K562 (cell line): ENCODE results near the gene PACSIN2. TPM values are rescaled to one million over a fixed set of nuclear protein-coding genes. Genes with fewer than 3 reads are reported as not detected.
A peak's percentile ranks its signal among the peaks of the same experiment; 100 is the strongest.

Source experiments
- ATAC-seq: fragments of 200-7000 bp; cut with Tn5 transposase; 3 replicates; pipeline ENCODE4 v1.9.1; 2020; ENCODE audit warnings: moderate library complexity
- BruUV-seq: library from RNA; stranded (reverse); fragments of 400-500 nt; replicated peaks from 2 replicates; lab custom pipeline; 2021; lab: Mats Ljungman, UMichigan
- CTCF ChIA-PET: fragments of 300-600 bp; formaldehyde crosslinking; extraction: SDS; loops from one replicate; lab custom pipeline; 2021; ENCODE audit warnings: low intra/inter-chr PET ratio; lab: Yijun Ruan, JAX
- POLR2A ChIA-PET: fragments of 300-600, 350-650 bp; sonication (Branson Sonifier 250); formaldehyde crosslinking; extraction: SDS; loops from one replicate; lab custom pipeline; 2021; ENCODE audit warnings: antibody characterized with exemption, inconsistent platforms; lab: Yijun Ruan, JAX
- DNase-seq, 4 experiments: peaks; one replicate each; pipeline versions ENCODE4 v3.0.0 to v3.0.0-alpha.2; 2011 to 2018; ENCODE audit warnings: low spot score in 3 of 4, mixed read lengths in 3 of 4; ENCODE audit errors: extremely low read depth in 1 of 4
- FAIRE-seq: peaks from 2 replicates; lab custom pipeline; 2011; peaks lifted over from hg19 to GRCh38; lab: Jason Lieb, UNC
- H2AFZ ChIP-seq: 2 replicates; pipeline ENCODE4 v1.6.0; 2011; ENCODE audit warnings: low read depth, low read length, control low read depth, inconsistent platforms
- H3K27ac ChIP-seq: fragments of 200-600 bp; 3 replicates; pipeline ENCODE4 v1.8.0; 2011; ENCODE audit warnings: low read depth, mild to moderate bottlenecking, control low read depth, inconsistent platforms, low read length, moderate library complexity, mixed read lengths; ENCODE audit errors: extremely low read depth
- H3K27me3 ChIP-seq, 2 experiments: fragments of 300-600 bp in 1 of 2; 2 replicates in 1 of 2; 3 replicates in 1 of 2; pipeline versions ENCODE4 v1.6.0 to v1.8.0; 2011; ENCODE audit warnings: inconsistent platforms in 2 of 2, low read length in 2 of 2, mild to moderate bottlenecking in 1 of 2, mixed read lengths in 1 of 2, moderate library complexity in 1 of 2; ENCODE audit not compliant: control insufficient read depth in 2 of 2, insufficient read depth in 2 of 2
- H3K36me3 ChIP-seq: fragments of 300-600 bp; 3 replicates; pipeline ENCODE4 v1.8.0; 2011; ENCODE audit warnings: mild to moderate bottlenecking, low read length, inconsistent platforms; ENCODE audit not compliant: control insufficient read depth, insufficient read depth
- H3K4me1 ChIP-seq, 2 experiments: fragments of 200-600 bp in 1 of 2; replicated peaks in 1 of 2; 2 replicates in 1 of 2; 3 replicates in 1 of 2; pipeline versions ENCODE4 v1.5.1 to v1.8.0; 2011; ENCODE audit warnings: inconsistent platforms in 2 of 2, low read length in 2 of 2, mild to moderate bottlenecking in 1 of 2, mixed read lengths in 1 of 2, moderate library complexity in 1 of 2; ENCODE audit not compliant: control insufficient read depth in 2 of 2, insufficient read depth in 2 of 2
- H3K4me2 ChIP-seq: 2 replicates; pipeline ENCODE4 v1.6.1; 2011; ENCODE audit warnings: low read length, control low read depth, inconsistent platforms, mixed read lengths; ENCODE audit not compliant: insufficient read depth
- H3K4me3 ChIP-seq: fragments of 200-600 bp; sonication (generic), shearing (Covaris generic); 2 replicates; pipeline ENCODE4 v1.5.1; 2016; ENCODE audit warnings: control low read depth, inconsistent platforms
- H3K79me2 ChIP-seq: fragments of 200-600 bp; 3 replicates; pipeline ENCODE4 v1.8.0; 2011; ENCODE audit warnings: low read length, inconsistent platforms; ENCODE audit not compliant: control insufficient read depth, insufficient read depth
- H3K9ac ChIP-seq, 2 experiments: 2 replicates each; pipeline versions ENCODE4 v1.6.0 to v1.6.1; 2011; ENCODE audit warnings: low read depth in 2 of 2, low read length in 2 of 2, control low read depth in 1 of 2, inconsistent platforms in 1 of 2, mild to moderate bottlenecking in 1 of 2, mixed read lengths in 1 of 2; ENCODE audit not compliant: insufficient read depth in 1 of 2
- H3K9me1 ChIP-seq: one replicate; pipeline ENCODE4 v1.6.0; 2011; ENCODE audit warnings: inconsistent platforms, mild to moderate bottlenecking, low read length, moderate library complexity; ENCODE audit not compliant: control insufficient read depth, insufficient read depth
- H3K9me3 ChIP-seq: replicated peaks from 2 replicates; pipeline ENCODE4 v1.5.1; 2011; ENCODE audit warnings: low read depth, low read length, inconsistent platforms; ENCODE audit not compliant: control insufficient read depth, insufficient read depth
- H4K20me1 ChIP-seq: replicated peaks from 2 replicates; pipeline ENCODE4 v1.6.1; 2011; ENCODE audit warnings: low read length, inconsistent platforms, mixed read lengths; ENCODE audit not compliant: control insufficient read depth, insufficient read depth
- ETV6 ChIP-seq, 3 experiments: fragments of 150-350 bp in 1 of 3; sonication (generic) in 1 of 3; formaldehyde crosslinking in 1 of 3; IDR thresholded peaks; 2 replicates each; pipeline versions ENCODE4 v1.6.1 to v1.8.0; 2014 to 2022; ENCODE audit warnings: borderline replicate concordance in 2 of 3, low read depth in 2 of 3, antibody characterized with exemption in 1 of 3, low read length in 1 of 3, mild to moderate bottlenecking in 1 of 3, missing genetic modification reagents in 1 of 3
- GTF2E2 ChIP-seq: fragments of 200-800 bp; sonication (Bioruptor generic); IDR thresholded peaks from 2 replicates; pipeline ENCODE4 v1.6.1; 2016; ENCODE audit warnings: missing genetic modification characterization, missing compliant biosample characterization
- HCFC1 ChIP-seq: IDR thresholded peaks from 2 replicates; pipeline ENCODE4 v1.6.1; 2012; ENCODE audit warnings: low read depth, low read length, improper control_type of control experiment
- MEIS2 ChIP-seq: fragments of 450-650 bp; IDR thresholded peaks from 2 replicates; pipeline ENCODE4 v1.6.1; 2014; ENCODE audit warnings: mild to moderate bottlenecking; ENCODE audit not compliant: partially characterized antibody
- MLLT1 ChIP-seq, 2 experiments: fragments of 450-650 bp; IDR thresholded peaks; 2 replicates each; pipeline ENCODE4 v1.6.1; 2016
- NUFIP1 ChIP-seq: fragments of 450-650 bp; IDR thresholded peaks from 2 replicates; pipeline ENCODE4 v1.6.1; 2018; ENCODE audit not compliant: partially characterized antibody
- RBBP5 ChIP-seq: fragments of 200-600 bp; sonication (generic); IDR thresholded peaks from 2 replicates; pipeline ENCODE4 v1.6.1; 2012; ENCODE audit warnings: borderline replicate concordance, mild to moderate bottlenecking, low read length, control low read depth, inconsistent platforms; ENCODE audit not compliant: insufficient read depth, poor library complexity, severe bottlenecking
- TAF1 ChIP-seq: IDR thresholded peaks from 2 replicates; pipeline ENCODE4 v1.6.1; 2011; ENCODE audit warnings: mild to moderate bottlenecking, low read length, moderate library complexity; ENCODE audit not compliant: insufficient read depth, control insufficient read depth, severe bottlenecking; ENCODE audit errors: extremely low read depth
- TGIF2 ChIP-seq: sonication (generic); formaldehyde crosslinking; IDR thresholded peaks from 2 replicates; pipeline ENCODE4 v1.8.1; 2022; ENCODE audit warnings: mild to moderate bottlenecking, missing genetic modification reagents, moderate library complexity
- ZC3H4 ChIP-seq: sonication (generic); formaldehyde crosslinking; IDR thresholded peaks from 2 replicates; pipeline ENCODE4 v1.9.0; 2021; ENCODE audit warnings: missing genetic modification reagents, borderline replicate concordance
- WGBS: fragments of 100-300 bp; shearing (Covaris generic); methylation state at CpG from one replicate; pipeline ENCODE4 v1.1.6; 2016; ENCODE audit warnings: low coverage, mixed read lengths; ENCODE audit not compliant: insufficient coverage; ENCODE audit errors: missing lambda C conversion rate; 5-methylcytosine and 5-hydroxymethylcytosine counted together
- in situ Hi-C: fragments of 300-500 bp; cut with MboI; formaldehyde crosslinking; loops from 4 replicates; pipeline ENCODE4 v1.15.0; 2018; ENCODE audit warnings: inconsistent platforms, mixed read lengths
- intact Hi-C: fragments of 100-400 bp; cut with micrococcal nuclease; formaldehyde crosslinking; loops from 2 replicates; pipeline ENCODE4 v1.14.2; 2022
- polyA plus RNA-seq, 8 experiments: library from polyadenylated mRNA; depleted of rRNA in 4 of 8; stranded (reverse) in 5 of 8; unstranded in 3 of 8; fragments of >200 nt; fragmentation: Nextera tagmentation in 2 of 8; fragmentation: Illumina TruSeq in 1 of 8; extraction: Ambion mirVana in 2 of 8; extraction: Trizol in 1 of 8; gene quantifications; 2 replicates each; pipeline versions ENCODE4 v1.2.1 to v1.2.3, GENCODE V29; 2011 to 2014; ENCODE audit warnings: inconsistent platforms in 1 of 8, missing spikeins in 1 of 8
- total RNA-seq, 7 experiments: library from RNA; depleted of rRNA in 6 of 7; stranded (reverse); fragments of >200 nt in 6 of 7; fragmentation: Illumina TruSeq in 2 of 7; extraction: Trizol in 2 of 7; gene quantifications; 2 replicates each; pipeline versions ENCODE4 v1.2.1 to v1.2.3, GENCODE V29; 2011 to 2021; ENCODE audit warnings: low replicate concordance in 1 of 7
- TF ChIP-seq, protein P1 (sequence below): fragments of 450-650 bp; formaldehyde crosslinking; IDR thresholded peaks from 2 replicates; pipeline ENCODE4 v1.4.0; 2020; ENCODE audit warnings: mild to moderate bottlenecking, moderate library complexity

Gene PACSIN2
- total and polyA plus RNA-seq, 9 of the 15 experiments (the other 6 are each of a cell fraction or from before 2014, with no cell fraction given) = 0.45 to 45.1 (median 23.9) TPM

DNA sequence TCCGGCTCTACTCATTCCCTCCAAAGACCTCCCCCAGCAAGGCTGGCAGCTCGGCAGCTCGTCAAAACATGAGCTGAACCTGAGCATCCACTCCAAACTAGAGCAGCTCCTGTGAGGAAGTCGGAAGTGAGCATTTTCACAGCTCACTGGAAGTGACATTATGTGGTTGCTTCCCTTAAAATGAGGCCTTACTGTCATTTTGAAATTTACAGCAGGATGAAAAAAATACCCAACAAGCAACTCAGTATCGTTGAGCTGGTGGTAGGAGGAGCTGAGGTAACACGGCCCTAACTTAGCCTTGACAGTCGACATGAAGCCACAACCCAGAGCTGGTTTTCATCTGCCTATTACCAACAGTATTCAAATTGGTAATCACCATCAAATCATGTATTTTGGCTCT lies 119.9 kb downstream of the PACSIN2 start:
- Histone ChIP-seq H2AFZ (no peak overlapping the region), H3K9ac (no peak overlapping the region), H4K20me1 (no peaks in the 10 kb centered on the region; the same call in 1 of the 2 replicates), H3K27me3 (no peaks in the 10 kb centered on the region), H3K9me1 (no peaks in the 10 kb centered on the region), H3K4me1 (no peaks in the 10 kb centered on the region), H3K27ac (no peak overlapping the region), H3K4me2 (no peak overlapping the region), H3K36me3 (0 out of 3 replicates have a peak, but pooled peaks cover 4% of the 10 kb centered on the region), H3K9me3 (no peaks in the 10 kb centered on the region), H3K4me3 (no peak overlapping the region), H3K79me2 (no peaks in the 10 kb centered on the region)
- no TSS peak for BruUV-seq
- in situ Hi-C loops = no loop called here
- POLR2A ChIA-PET = interaction anchor here (1.0 kb wide), 1 partner anchor 27 kb away, joined by 3 read pairs; no protein-coding TSS in a partner anchor
- WGBS = 51% methylated on average over 7 of the region's 7 CpGs
- TF ChIP-seq TAF1 (no peak), MEIS2 (peak; percentile 22)
- intact Hi-C loops = no loop called here
- CTCF ChIA-PET = no interaction called here
- FAIRE-seq = no peak
- no peak for ATAC-seq
- DNase-seq = no peak

GRCh38 chr22:42893371-42894150 lies 121.4 kb downstream of the PACSIN2 start:
- H3K4me1 ChIP-seq = no peaks in the 10 kb centered on the region
- DNase-seq (no peak), FAIRE-seq (no peak), ATAC-seq (no peak)
- ChIA-PET CTCF (no interaction called here), POLR2A (interaction anchor here (0.6 to 1.6 kb wide), 3 partner anchors 11 to 254 kb away, joined by 3 to 4 read pairs (median 3); no protein-coding TSS in a partner anchor)
- BruUV-seq = no TSS peak
- H3K27me3 ChIP-seq = no peaks in the 10 kb centered on the region
- no peak overlapping the region for H3K4me3 ChIP-seq
- H2AFZ ChIP-seq = no peak overlapping the region
- in situ Hi-C loops (no loop called here), intact Hi-C loops (no loop called here)
- H3K79me2 ChIP-seq = no peaks in the 10 kb centered on the region
- peaks cover under 1% of the 10 kb centered on the region; the same call in 1 of the 2 replicates for H4K20me1 ChIP-seq
- H3K9me3 ChIP-seq = no peaks in the 10 kb centered on the region
- no peak overlapping the region; a peak in 1 of 4 replicates for H3K9ac ChIP-seq
- peaks cover 14% of the 10 kb centered on the region; the same call in 2 of the 3 replicates for H3K36me3 ChIP-seq
- no peak overlapping the region for H3K4me2 ChIP-seq
- no peaks in the 10 kb centered on the region for H3K9me1 ChIP-seq
- no peak overlapping the region for H3K27ac ChIP-seq
- WGBS = 91% methylated on average over 17 of the region's 25 CpGs
- TF ChIP-seq GTF2E2 (tag) (no peak), ETV6 (IDR thresholded peaks at IDR 0.05; ENCODE audit: borderline replicate concordance in 1 of 2, low read depth in 2 of 2, low read length in 1 of 2) (no peak), ETV6 (CRISPR knock-in tag; IDR thresholded peaks at IDR 0.05; ENCODE audit: borderline replicate concordance) (no peak), ZC3H4 (CRISPR knock-in tag) (no peak), RBBP5 (no peak), NUFIP1 (no peak), HCFC1 (no peak), MLLT1 (IDR thresholded peaks at IDR 0.05) (no peak), TGIF2 (CRISPR knock-in tag) (no peak)
- TF ChIP-seq, protein P1, sequence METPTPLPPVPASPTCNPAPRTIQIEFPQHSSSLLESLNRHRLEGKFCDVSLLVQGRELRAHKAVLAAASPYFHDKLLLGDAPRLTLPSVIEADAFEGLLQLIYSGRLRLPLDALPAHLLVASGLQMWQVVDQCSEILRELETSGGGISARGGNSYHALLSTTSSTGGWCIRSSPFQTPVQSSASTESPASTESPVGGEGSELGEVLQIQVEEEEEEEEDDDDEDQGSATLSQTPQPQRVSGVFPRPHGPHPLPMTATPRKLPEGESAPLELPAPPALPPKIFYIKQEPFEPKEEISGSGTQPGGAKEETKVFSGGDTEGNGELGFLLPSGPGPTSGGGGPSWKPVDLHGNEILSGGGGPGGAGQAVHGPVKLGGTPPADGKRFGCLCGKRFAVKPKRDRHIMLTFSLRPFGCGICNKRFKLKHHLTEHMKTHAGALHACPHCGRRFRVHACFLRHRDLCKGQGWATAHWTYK (CRISPR knock-in tag) = no peak
